Activated CD4-positive, alpha-beta memory T cell treated with anti-CD3 and anti-CD28 coated beads, Interleukin-2, amount 10 ng/mL, durations not matched to agents 7 days and 5 days (primary cell): Measurements from ENCODE around the gene PLEKHA6. TPM values are rescaled to one million over a fixed set of nuclear protein-coding genes. Genes with fewer than 3 reads are reported as not detected.

Source experiments
- CTCF ChIA-PET: fragments of 350-600 bp; sonication (Branson Sonifier 250); formaldehyde crosslinking; loops from one replicate; lab custom pipeline; 2021; ENCODE audit warnings: antibody characterized with exemption, inconsistent platforms; lab: Charles Lee
- POLR2A ChIA-PET: fragments of 350-600 bp; sonication (Branson Sonifier 250); formaldehyde crosslinking; loops from one replicate; lab custom pipeline; 2021; ENCODE audit warnings: antibody characterized with exemption; lab: Charles Lee
- DNase-seq: peaks from one replicate; pipeline ENCODE4 v3.0.0-alpha.2; 2020
- H3K27ac Mint-ChIP-seq: one replicate; pipeline ENCODE4 v1.8.0; 2021; ENCODE audit warnings: mild to moderate bottlenecking, mixed read lengths
- H3K27me3 Mint-ChIP-seq: one replicate; pipeline ENCODE4 v1.8.0; 2021; ENCODE audit warnings: mixed read lengths
- H3K36me3 Mint-ChIP-seq: one replicate; pipeline ENCODE4 v1.8.0; 2021; ENCODE audit warnings: low read depth, mixed read lengths
- H3K4me1 Mint-ChIP-seq: one replicate; pipeline ENCODE4 v1.8.0; 2021; ENCODE audit warnings: mixed read lengths
- H3K4me3 Mint-ChIP-seq: one replicate; pipeline ENCODE4 v1.8.0; 2021; ENCODE audit warnings: mild to moderate bottlenecking, mixed read lengths
- H3K9me3 Mint-ChIP-seq: one replicate; pipeline ENCODE4 v1.8.0; 2021; ENCODE audit warnings: mixed read lengths
- total RNA-seq, 2 experiments: library from RNA; stranded (reverse); gene quantifications; one replicate each; pipeline ENCODE4 v1.2.3, GENCODE V29; 2021

Gene PLEKHA6
- total RNA-seq, 2 experiments from 2014 or later = not detected

GRCh38 chr1:204262506-204263253 lies 97.0 kb downstream of the PLEKHA6 start:
- DNase-seq = no peak
- no peaks in the 10 kb centered on the region for H3K36me3 Mint-ChIP-seq
- H3K27ac Mint-ChIP-seq = no peak overlapping the region
- no peaks in the 10 kb centered on the region for H3K9me3 Mint-ChIP-seq
- H3K27me3 Mint-ChIP-seq = peaks cover 2% of the 10 kb centered on the region
- H3K4me1 Mint-ChIP-seq = no peaks in the 10 kb centered on the region
- CTCF ChIA-PET = interaction anchor here (0.5 to 1.3 kb wide), 2 partner anchors 69 to 101 kb away, joined by 3 to 5 read pairs; no protein-coding TSS in a partner anchor
- no peak overlapping the region for H3K4me3 Mint-ChIP-seq
- POLR2A ChIA-PET = no interaction called here

- Mint-ChIP-seq H3K9me3 (no peaks in the 10 kb centered on the region), H3K36me3 (no peaks in the 10 kb centered on the region), H3K4me3 (no peak overlapping the region), H3K4me1 (no peaks in the 10 kb centered on the region), H3K27me3 (peaks cover 2% of the 10 kb centered on the region), H3K27ac (no peak overlapping the region)
- CTCF ChIA-PET = no interaction called here
- POLR2A ChIA-PET = no interaction called here
- no peak for DNase-seq
Measured at GRCh38 chr1:204261746-204262505, 97.8 kb downstream of the PLEKHA6 start.

DNA sequence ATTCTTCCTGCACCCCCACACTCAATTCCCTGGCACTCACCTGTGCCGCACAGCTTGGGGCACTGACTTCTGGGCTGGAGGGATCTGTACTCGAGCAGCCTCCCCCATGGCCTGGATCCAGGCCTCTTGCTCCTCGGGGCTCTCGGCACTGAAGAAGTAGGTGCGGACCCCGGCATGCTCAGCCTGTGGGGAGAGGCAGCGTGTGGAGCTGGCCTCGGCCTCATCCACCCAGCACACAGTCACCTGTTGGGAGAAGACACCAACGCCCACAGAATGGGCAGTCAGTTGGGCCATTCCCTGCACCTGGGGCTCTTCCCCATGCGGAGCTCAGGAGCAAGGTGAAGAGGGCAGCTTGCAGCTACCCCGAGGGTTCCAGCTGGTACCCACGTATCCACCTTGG lies 98.5 kb downstream of the PLEKHA6 start:
- H3K27me3 Mint-ChIP-seq = peaks cover 2% of the 10 kb centered on the region
- no peaks in the 10 kb centered on the region for H3K4me1 Mint-ChIP-seq
- ChIA-PET CTCF (no interaction called here), POLR2A (no interaction called here)
- no peak overlapping the region for H3K4me3 Mint-ChIP-seq
- no peak overlapping the region for H3K27ac Mint-ChIP-seq
- DNase-seq = no peak
- no peaks in the 10 kb centered on the region for H3K9me3 Mint-ChIP-seq
- no peaks in the 10 kb centered on the region for H3K36me3 Mint-ChIP-seq

DNA sequence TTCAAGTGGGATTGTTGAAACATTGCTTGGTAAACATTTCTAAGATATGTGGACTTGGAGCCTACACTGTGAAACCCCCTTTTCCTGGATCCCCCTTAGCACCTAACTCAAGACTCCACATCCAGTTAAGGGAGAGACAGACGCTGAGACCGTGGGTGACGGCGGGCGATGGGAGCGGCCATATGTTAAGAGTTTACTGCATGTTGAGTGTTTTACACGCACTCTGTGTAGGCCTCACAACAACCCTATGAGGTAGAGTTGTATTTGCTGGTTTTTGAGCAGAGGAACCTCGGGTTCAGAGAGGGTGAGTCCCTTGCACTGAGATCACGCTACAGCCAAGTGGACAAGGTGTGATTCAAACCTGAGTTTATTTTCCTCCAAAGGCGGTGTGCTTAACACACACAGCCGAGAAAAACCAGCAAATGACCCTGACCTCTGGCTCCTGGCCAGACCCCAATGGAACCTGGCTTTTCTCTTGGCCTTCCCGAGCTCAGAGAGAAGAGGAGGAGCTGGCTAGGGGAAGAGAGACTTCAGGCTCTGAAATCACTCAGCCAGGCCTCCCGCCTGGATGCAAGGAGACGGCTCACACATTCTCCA lies 99.0 kb downstream of the PLEKHA6 start:
- H3K9me3 Mint-ChIP-seq = no peaks in the 10 kb centered on the region
- POLR2A ChIA-PET = no interaction called here
- CTCF ChIA-PET = interaction anchor here (1.4 kb wide), 1 partner anchor 103 kb away, joined by 4 read pairs; no protein-coding TSS in a partner anchor
- DNase-seq = no peak
- H3K4me3 Mint-ChIP-seq = no peak overlapping the region
- no peaks in the 10 kb centered on the region for H3K36me3 Mint-ChIP-seq
- H3K27me3 Mint-ChIP-seq = peaks cover 2% of the 10 kb centered on the region
- no peak overlapping the region for H3K27ac Mint-ChIP-seq
- H3K4me1 Mint-ChIP-seq = no peaks in the 10 kb centered on the region

DNA sequence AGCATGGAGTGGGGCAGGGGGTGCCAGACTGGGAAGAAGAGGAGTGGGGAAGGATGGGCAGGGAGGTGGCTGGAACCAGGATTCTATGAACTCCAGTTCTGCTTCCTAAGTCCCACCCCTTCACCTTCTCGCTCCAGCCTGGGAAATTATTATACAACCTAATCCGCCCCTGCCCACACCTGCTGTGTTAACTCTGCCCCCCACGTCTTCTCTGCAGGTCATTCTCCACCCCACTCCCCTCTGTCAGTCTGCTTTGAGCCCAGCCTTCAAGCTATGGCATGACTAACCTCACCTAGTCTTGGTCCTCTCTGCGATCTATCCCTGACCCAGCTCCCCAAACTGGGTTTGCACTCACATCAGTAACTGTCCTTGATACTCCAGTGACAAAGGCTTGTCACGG lies 99.9 kb downstream of the PLEKHA6 start:
- Mint-ChIP-seq H3K4me1 (no peaks in the 10 kb centered on the region), H3K36me3 (no peaks in the 10 kb centered on the region), H3K9me3 (no peaks in the 10 kb centered on the region), H3K27ac (no peak overlapping the region), H3K4me3 (no peak overlapping the region), H3K27me3 (peaks cover 2% of the 10 kb centered on the region)
- ChIA-PET CTCF (interaction anchor here (1.3 to 1.4 kb wide), 2 partner anchors 104 to 106 kb away, joined by 3 to 4 read pairs; no protein-coding TSS in a partner anchor), POLR2A (interaction anchor here (0.9 kb wide), 1 partner anchor 23 kb away, joined by 3 read pairs; no protein-coding TSS in a partner anchor)
- no peak for DNase-seq

DNA sequence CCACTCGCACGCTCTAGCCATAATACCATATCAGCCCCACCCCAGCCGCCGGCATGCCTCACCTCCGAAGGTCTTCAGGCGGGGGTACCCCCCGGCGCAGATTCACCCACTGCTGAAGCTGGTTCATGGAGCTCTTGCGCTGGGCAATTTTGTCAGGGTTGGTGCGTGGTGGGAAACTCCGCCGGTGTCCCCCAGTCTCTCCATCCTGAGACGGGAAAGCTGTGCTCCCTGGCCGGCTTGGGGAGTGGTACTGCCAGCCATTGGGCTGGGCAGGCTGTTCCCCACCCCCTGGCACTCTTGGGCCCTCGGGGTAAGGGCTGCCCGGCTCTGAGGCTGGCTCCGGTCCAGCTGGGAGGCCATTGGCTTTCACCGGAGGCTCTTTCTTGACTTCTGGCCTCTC lies 100.5 kb downstream of the PLEKHA6 start:
- H3K27ac Mint-ChIP-seq = no peak overlapping the region
- H3K4me1 Mint-ChIP-seq = no peaks in the 10 kb centered on the region
- no peaks in the 10 kb centered on the region for H3K9me3 Mint-ChIP-seq
- DNase-seq = no peak
- no peak overlapping the region for H3K4me3 Mint-ChIP-seq
- H3K36me3 Mint-ChIP-seq = no peaks in the 10 kb centered on the region
- H3K27me3 Mint-ChIP-seq = peaks cover 2% of the 10 kb centered on the region
- POLR2A ChIA-PET = interaction anchor here (0.9 kb wide), 1 partner anchor 24 kb away, joined by 3 read pairs; no protein-coding TSS in a partner anchor
- CTCF ChIA-PET = interaction anchor here (0.8 to 2.2 kb wide), 7 partner anchors 10 to 106 kb away, joined by 3 to 23 read pairs (median 4); no protein-coding TSS in a partner anchor

GRCh38 chr1:204258213-204259115 lies 101.3 kb downstream of the PLEKHA6 start:
- peak; percentile 31 for DNase-seq
- Mint-ChIP-seq H3K27ac (no peak overlapping the region), H3K36me3 (no peaks in the 10 kb centered on the region), H3K4me3 (no peak overlapping the region), H3K4me1 (no peaks in the 10 kb centered on the region), H3K9me3 (no peaks in the 10 kb centered on the region), H3K27me3 (peaks cover 2% of the 10 kb centered on the region)
- CTCF ChIA-PET = interaction anchor here (0.8 to 2.2 kb wide), 11 partner anchors 10 to 107 kb away, joined by 3 to 23 read pairs (median 3); no protein-coding TSS in a partner anchor
- POLR2A ChIA-PET = interaction anchor here (0.9 kb wide), 1 partner anchor 24 kb away, joined by 3 read pairs; no protein-coding TSS in a partner anchor

- peaks cover 2% of the 10 kb centered on the region for H3K27me3 Mint-ChIP-seq
- CTCF ChIA-PET = interaction anchor here (1.4 to 2.2 kb wide), 2 partner anchors 97 to 105 kb away, joined by 4 to 23 read pairs; no protein-coding TSS in a partner anchor
Measured at GRCh38 chr1:204257446-204257845, 102.3 kb downstream of the PLEKHA6 start.

GRCh38 chr1:204256531-204256930 lies 103.2 kb downstream of the PLEKHA6 start:
- DNase-seq = no peak
- POLR2A ChIA-PET = no interaction called here
- Mint-ChIP-seq H3K27ac (no peak overlapping the region), H3K9me3 (no peaks in the 10 kb centered on the region), H3K27me3 (peaks cover 2% of the 10 kb centered on the region), H3K4me3 (no peak overlapping the region), H3K4me1 (no peaks in the 10 kb centered on the region), H3K36me3 (no peaks in the 10 kb centered on the region)
- CTCF ChIA-PET = no interaction called here

More at GRCh38 chr1:204257446-204257845, 102.3 kb downstream of the PLEKHA6 start:
- POLR2A ChIA-PET = no interaction called here
- no peak overlapping the region for H3K27ac Mint-ChIP-seq
- no peaks in the 10 kb centered on the region for H3K9me3 Mint-ChIP-seq
- DNase-seq = no peak
- H3K4me3 Mint-ChIP-seq = no peak overlapping the region
- no peaks in the 10 kb centered on the region for H3K4me1 Mint-ChIP-seq
- H3K36me3 Mint-ChIP-seq = no peaks in the 10 kb centered on the region

DNA sequence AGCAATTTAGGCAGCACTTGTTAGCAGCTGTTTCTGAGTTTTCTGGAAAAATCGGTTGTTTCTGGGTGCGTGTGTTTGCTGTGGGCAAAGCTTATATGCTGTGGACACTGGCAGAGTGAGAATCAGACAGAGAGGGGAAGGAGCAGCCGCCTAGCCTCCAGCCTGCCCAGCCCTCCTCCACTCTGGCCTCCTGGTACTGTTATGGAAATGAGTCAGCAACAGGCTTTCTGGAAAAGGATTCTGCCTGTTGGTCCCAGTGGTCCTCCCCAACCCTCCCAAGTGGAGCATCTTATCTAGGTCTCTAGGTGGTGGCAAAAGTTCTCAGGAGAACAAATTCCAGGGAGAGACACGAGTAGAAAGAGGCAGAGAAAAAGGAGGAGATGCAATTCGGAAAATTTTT lies 103.8 kb downstream of the PLEKHA6 start:
- no peak overlapping the region for H3K4me3 Mint-ChIP-seq
- no peaks in the 10 kb centered on the region for H3K4me1 Mint-ChIP-seq
- no peak overlapping the region for H3K27ac Mint-ChIP-seq
- ChIA-PET CTCF (no interaction called here), POLR2A (no interaction called here)
- H3K9me3 Mint-ChIP-seq = no peaks in the 10 kb centered on the region
- no peaks in the 10 kb centered on the region for H3K36me3 Mint-ChIP-seq
- DNase-seq = no peak
- peaks cover 2% of the 10 kb centered on the region for H3K27me3 Mint-ChIP-seq

DNA sequence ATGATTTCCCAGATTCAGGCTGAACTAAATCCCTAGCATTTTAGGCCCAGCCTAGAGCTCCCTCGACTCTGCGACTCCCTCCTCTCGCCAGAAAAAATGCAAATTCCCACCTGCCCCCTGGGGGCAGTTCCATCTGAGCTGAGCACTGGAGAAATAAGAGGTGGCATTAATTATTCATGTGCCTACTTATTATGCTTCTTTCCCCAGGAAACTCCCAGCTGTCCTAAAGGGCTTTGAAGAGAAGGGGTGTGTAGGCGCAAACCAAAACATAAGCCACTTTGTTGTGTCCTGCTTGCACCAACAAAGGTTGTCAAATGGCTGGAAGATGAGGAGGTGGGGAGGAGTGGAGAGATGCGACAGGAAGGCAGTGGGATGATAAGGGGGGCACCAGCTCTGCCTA lies 104.5 kb downstream of the PLEKHA6 start:
- no peaks in the 10 kb centered on the region for H3K9me3 Mint-ChIP-seq
- ChIA-PET CTCF (interaction anchor here (1.5 kb wide), 1 partner anchor 110 kb away, joined by 3 read pairs; no protein-coding TSS in a partner anchor), POLR2A (no interaction called here)
- no peak overlapping the region for H3K4me3 Mint-ChIP-seq
- no peaks in the 10 kb centered on the region for H3K36me3 Mint-ChIP-seq
- peaks cover 2% of the 10 kb centered on the region for H3K27me3 Mint-ChIP-seq
- DNase-seq = no peak
- H3K4me1 Mint-ChIP-seq = no peaks in the 10 kb centered on the region
- no peak overlapping the region for H3K27ac Mint-ChIP-seq
